Smooth muscle cell of the brain vasculature (primary cell): ENCODE measurements around the gene ZNF672.
A peak's percentile ranks its signal among the peaks of the same experiment; 100 is the strongest.

Experiments
- DNase-seq: peaks from one replicate; pipeline ENCODE4 v3.0.0-alpha.2; 2012; ENCODE audit warnings: low read depth, low spot score

Gene ZNF672

DNA sequence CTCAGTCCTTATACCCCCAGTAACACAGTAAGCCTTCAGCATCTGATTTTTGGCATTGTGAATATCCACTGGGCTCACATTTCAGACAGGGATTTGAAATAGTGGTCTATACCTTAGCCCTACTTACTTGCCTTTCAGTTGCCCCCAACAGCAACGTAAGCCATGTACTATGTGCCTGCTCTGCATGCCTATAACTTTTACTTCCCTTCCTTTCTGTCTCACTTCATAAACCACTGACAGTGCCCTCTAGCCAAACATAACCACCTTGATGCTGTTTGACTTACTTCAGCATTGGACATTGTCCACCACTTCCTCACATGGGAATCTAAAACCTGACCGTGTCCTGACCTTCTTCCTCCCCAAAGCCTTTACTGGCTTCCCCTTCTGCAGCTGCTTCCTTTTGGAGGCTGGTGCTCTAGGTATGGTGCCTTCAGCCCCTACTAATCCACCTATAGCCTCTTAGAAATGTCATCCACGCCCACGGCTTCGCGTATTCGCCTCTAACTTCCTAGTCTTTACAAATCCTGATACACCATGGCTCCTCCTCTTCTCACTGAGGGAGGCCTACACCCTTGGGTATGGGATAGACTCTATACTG is 3.6 kb upstream of the ZNF672 start:
- no peak for DNase-seq

DNA sequence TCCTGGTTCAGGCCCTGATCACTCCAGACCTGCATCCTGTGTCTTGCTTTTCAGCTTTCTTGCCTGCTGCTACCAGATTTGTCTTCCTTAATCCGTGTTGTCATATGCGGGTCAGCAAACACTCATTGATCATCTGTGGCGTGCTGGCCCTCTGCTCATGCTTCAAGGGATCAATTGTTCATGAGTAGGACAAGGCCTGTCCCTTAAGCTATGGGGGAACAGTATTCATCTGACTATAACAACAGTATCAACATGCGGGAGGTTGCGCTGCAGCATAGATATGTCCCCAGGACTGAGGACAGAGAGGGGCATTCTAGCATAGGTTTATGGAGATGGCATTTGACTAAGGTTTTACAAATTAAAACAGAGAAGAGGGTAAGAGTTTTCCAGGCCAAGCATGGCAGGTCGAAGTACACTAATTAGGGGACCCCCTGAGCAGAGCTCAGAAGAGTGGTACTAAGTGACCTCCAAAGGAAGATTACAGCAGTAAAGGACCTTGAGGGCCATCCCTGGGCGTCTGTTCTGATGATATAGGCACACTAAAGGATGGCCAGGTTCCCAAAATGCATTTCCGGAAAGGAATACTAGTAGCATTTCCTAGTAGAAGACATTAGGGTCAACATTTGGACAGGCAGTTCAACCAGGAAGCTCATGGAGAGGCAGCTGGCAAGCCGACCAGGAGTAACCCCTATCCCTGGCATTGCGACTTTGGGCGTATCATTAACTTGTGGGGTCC is 811 bp upstream of the ZNF672 start:
- no peak for DNase-seq

DNA sequence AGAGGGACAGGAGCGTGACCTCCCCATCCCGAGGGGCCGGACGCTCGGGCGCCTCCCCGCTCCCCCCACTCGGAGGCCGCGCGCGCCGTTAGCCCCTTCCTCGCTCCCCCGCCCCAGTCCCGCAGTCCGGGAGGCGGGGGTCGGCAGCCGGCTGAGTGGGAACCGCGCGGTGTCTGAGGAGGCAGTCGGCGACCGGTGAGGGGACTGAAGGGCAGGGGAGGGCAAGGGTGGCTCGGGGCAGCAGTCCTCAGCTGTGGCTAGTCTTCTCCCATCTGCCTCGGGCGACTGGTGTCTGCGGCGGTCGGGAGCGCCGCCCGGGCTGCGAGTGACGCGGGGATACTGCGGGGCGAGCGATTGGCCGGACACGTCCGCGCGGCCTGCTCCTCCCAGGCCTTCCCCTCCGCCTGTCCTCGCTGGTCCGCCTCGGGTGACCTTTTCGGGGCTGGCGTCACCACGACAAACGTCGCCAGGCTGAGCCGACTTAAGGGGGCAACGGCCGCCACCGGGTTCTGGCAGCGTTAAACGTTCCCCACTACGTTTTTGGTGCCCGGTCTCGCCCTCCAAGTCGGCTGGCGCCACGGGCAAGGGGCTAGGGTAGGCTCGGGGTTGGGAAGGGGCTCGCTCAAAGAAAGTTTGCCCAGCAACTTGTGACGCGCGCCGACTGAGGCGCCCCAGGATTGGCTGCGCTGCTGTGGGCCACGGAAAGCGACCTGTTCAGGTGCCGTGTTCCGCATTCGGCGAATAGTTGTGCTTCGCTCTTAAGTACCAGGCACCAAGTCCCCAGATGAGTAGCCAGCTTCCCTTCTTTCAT is 538 bp downstream of the ZNF672 start:
- DNase-seq, result peak; percentile 46

DNA sequence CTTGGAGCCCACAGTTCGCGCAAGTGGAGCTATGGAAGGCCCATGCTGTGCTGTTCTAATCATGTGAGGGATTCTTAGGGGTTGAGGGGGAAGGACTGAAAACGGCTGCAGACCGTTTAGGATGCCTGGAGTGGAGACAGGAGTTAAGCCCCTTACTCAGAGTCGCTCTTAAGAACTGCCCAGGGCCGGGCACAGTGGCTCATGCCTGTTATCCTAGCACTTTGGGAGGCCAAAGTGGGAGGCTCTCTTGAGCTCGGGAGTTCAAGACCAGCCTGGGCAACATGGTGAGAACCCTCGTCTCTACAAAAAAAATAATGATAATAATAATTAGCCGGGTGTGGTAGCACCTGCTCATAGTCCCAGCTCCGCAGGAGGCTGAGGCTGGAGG is 1.1 kb downstream of the ZNF672 start:
- no peak for DNase-seq

DNA sequence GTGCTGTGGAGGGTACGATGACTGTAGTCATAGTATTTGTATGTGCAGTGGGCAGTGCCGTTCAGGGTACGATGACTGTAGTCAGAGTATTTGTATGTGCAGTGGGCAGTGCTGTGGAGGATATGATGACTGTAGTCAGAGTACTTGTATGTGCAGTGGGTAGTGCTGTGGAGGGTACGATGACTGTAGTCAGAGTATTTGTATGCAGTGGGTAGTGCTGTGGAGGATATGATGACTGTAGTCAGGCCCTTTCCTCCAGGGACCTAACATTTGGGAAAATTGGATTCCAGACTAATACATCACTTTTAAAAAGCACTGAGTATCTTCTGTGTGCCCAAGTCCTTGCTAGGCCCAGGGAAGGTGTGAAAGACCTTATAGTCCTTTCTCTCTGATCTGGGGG is 2.9 kb downstream of the ZNF672 start:
- DNase-seq, result no peak

DNA sequence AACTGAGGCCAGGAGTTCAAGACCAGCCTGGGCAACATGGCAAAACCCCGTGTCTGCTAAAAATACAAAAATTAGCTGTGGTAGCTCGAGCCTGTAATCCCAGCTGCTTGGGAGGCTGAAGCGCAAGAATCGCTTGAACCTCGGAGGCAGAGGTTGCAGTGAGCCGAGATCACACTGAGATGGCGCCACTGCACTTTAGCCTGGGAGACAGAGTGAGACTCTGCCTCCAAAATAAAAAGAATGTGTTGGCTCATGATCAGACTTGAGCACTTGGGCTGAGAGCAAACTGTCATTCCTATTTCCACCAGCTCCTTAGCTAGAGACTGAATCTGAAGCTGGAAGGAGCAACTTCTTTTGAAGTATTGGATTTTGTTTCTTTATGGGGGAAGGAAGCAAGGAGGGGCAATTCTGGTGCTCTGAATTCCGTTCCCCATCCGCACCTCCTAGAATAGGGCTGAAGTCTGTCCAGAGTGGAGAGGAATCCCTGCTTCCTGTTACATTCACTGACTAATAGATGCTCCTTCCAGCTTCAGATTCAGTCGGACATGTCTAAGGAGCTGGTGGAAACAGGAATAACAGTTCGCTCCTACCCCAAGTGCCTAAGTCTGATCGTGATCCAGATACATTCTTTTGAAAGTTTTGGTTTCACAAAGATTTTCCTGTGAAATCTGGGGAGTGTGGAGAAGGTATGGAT is 3.8 kb downstream of the ZNF672 start:
- no peak for DNase-seq

DNA sequence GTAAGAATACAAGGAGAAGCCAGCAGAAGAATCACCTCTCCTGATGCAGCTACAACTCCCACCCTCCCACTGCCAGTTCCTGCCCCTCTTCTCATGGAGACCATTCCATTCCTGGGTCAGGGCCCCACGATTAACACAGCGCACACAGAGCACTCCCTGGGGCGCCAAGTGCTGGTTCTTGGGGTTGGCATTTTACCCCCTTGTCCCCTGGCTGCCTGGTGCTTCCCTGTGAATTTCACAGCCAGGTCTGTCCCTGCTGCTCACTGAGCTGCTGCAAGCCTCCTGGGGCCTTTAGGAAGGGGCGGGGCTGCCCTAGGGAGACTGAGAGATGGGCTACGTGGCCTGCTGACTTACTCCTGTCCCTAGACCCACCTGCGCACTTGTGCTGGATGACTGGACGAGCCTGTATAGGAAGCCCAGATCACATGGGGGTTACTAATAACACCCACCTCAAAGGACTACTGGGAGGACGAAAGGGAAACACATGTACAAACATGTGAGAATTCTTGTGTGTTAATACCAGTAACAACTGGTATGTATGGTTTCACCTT is 4.8 kb downstream of the ZNF672 start:
- DNase-seq, result no peak

DNA sequence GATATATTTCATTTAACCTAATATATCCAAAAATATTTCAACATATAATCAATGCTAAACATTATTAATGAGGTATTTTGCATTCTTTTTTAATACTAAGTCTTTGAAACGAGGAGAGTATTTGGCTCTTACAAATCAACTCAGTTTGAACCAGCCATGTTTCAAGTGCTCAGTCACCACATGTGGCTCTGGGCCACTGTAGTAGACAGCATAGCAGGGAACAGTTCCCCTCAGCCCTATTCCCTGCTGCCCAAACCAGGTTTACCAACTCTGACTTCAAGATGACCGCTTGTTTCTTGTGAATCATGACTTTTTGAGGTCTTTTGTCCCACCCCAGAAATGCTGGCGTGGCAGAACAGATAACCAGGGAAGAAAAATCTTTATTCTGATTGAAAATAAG is 5.7 kb downstream of the ZNF672 start:
- no peak for DNase-seq

DNA sequence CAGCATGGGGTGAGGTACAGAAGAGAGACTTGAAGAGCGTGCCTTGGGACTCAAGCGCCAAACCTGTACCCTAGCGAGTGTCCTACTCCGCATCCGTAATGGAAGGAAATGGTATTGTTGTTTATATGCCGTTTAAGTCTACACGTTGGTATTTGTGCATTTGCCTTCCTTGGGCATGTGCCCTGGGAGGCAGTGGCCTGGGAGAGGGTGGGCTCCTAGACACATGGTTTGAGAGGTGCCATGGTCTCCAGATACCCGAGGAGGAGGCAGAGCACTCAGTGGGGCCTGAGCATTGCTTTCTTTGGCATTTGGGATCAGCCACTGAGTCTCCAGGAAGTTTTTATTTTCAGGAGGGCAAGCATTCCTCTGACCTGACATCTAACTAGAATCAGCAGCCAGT is 6.5 kb downstream of the ZNF672 start:
- no peak for DNase-seq

DNA sequence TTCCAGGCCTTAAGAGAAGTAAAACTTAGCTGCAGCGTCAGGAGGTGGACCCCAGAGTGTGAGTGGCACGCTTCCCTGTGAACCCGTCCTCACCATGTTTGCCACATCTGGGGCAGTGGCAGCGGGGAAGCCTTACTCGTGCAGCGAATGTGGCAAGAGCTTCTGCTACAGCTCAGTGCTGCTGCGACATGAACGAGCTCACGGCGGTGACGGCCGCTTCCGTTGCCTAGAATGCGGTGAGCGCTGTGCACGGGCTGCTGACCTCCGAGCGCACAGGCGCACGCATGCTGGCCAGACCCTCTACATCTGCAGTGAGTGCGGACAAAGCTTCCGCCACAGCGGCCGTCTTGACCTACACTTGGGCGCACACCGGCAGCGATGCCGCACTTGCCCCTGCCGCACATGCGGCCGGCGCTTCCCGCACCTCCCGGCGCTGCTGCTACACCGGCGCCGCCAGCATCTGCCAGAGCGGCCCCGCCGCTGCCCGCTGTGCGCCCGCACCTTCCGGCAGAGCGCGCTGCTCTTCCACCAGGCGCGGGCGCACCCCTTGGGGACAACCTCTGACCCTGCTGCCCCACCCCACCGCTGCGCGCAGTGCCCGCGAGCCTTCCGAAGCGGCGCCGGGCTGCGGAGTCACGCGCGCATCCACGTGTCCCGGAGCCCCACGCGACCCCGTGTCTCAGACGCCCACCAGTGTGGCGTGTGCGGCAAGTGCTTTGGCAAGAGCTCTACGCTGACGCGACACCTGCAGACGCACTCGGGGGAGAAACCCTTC is 9.3 kb downstream of the ZNF672 start:
- no peak for DNase-seq

DNA sequence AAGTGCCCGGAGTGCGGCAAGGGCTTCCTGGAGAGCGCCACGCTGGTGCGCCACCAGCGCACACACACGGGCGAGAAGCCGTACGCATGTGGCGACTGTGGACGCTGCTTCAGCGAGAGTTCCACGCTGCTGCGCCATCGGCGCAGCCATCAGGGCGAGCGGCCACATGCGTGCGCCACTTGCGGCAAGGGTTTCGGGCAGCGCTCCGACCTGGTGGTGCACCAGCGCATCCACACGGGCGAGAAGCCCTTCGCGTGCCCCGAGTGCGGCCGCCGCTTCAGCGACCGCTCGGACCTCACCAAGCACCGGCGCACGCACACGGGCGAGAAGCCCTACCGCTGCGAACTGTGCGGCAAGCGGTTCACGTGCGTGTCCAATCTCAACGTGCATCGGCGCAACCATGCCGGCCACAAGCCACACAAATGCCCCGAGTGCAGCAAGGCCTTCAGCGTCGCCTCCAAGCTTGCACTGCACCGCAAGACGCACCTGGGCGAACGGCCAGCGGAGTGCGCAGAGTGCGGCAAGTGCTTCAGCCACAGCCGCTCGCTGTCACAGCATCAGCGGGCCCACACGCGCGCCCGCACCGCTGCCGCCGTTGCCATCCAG is 10.0 kb downstream of the ZNF672 start:
- DNase-seq, result no peak

DNA sequence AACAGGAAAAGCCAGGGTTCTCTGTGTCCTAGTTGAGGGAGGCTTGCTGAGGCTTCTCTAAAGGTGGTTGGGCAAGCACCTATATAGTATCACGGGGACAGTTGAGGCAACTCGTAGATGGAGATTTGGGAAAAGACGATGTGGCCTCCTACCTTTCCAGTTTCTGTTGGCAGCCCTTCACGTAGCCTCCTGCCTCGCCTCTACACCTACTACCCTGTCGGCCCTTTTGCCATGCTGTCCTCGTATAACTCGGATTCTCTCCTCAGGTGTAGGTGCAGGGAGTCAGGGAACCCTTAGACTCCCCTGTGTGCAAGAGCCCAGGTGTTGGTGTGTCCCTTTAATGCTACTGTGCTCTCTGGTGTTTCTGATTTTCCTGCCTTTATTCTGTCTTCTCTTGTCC is 10.6 kb downstream of the ZNF672 start:
- no peak for DNase-seq

DNA sequence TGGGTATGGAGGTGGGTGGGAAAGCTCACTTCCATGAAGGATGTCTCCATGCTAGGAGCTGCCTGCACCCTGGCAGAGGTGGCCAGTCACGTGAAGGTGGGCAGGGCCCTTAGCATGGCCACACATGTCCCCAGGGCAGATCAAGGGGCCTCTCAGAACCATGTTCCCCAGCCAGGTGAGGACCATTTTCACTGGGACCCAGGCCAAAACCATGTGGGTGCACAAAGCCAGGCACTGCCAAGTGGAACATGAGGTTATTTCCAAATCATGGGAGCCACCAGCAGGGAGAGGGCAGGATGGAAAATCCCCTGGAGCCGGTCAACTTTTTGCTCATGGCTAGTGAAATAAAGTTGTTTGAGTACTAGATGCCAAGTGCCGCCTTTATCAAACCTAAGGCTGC is 11.1 kb downstream of the ZNF672 start:
- no peak for DNase-seq

DNA sequence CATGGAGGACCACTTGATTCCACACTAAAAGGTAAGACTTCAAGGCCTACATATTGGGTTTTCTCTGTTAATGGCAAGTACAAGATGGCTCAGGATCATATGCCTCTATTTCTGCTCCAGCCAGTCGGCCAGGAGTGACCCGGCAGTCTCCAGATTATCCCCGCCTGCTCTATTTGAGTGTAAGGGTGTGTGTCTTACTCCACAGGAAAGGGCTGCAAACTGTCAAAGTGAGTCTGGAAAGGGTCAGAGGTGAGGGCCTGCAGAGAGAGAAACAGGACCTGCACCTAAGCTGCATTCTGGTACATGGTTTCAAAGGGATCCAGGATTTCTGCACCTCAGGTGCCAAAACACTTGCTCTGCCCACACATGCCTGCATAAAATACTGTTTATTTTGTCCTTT is 11.6 kb downstream of the ZNF672 start:
- DNase-seq, result no peak

DNA sequence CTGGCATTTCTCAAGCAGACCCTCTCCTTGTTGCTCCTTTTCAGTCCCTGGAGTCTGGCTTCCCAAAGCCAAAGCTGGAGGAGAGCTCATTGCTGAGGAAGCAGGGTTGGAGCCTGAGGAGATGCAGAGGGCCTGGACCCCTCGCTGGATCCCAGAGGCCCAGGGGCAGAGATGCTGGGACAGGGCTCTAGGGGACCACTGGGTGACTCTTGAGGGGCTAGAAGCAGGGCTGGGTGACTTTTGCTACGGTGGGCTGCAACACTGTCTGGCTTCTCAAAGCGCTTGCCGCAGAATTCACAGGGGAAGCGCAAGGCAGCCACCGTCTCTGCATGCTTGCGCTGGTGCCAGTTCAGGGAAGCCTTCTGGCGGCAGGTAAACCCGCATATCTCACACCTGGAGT is 12.1 kb downstream of the ZNF672 start:
- no peak for DNase-seq

DNA sequence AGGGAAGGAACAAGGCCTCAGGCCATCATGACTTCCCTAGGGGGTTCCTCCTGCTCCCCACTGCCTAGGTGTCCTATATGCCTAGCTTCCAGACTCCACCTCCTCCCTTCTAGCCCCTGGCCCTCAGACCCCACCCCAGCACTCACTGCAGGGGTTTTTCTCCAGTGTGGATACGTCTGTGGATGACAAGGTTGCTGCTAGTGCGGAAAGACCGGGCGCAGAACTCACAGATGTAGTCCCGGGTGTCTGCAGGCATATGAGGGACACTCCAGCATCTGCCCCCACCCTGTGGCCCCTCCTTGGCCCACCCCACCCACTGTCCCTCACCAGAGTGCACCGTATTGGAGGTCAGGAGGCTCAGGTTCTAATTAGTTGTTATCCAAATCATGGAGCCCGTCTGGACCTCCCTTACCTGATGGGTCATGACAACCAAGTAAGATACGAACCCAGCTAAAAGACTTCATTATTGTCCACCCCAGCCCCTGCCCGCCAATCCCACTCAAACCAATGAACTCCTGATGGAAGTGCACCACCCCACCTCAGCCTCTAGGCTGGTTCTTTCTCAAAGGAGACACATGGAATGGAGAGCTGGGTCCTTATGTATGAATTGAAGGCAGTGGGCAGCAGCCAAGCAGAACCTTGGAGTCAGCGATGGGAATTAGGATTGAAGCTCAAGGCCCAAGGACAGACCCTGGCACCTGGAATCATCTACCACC is 12.7 kb downstream of the ZNF672 start:
- DNase-seq, result no peak

DNA sequence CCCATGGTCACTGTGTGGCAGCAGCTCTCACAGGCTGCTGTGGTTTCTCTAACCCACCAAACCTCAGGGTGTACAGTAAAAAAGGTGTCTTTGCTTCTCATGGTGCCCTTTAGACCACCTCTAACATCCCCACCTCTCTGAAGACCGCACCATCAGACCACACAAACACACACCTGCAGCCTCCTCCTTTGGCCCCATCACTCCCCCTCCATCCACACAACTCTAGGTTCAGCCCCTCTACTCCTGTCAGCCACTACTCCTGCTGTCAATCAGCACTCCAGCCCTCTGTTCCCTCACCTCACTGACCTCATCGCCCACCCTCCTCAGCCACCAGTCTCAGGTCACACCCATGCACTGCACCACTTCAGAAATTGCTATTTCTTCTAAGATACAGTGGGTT is 13.4 kb downstream of the ZNF672 start:
- DNase-seq, result no peak

DNA sequence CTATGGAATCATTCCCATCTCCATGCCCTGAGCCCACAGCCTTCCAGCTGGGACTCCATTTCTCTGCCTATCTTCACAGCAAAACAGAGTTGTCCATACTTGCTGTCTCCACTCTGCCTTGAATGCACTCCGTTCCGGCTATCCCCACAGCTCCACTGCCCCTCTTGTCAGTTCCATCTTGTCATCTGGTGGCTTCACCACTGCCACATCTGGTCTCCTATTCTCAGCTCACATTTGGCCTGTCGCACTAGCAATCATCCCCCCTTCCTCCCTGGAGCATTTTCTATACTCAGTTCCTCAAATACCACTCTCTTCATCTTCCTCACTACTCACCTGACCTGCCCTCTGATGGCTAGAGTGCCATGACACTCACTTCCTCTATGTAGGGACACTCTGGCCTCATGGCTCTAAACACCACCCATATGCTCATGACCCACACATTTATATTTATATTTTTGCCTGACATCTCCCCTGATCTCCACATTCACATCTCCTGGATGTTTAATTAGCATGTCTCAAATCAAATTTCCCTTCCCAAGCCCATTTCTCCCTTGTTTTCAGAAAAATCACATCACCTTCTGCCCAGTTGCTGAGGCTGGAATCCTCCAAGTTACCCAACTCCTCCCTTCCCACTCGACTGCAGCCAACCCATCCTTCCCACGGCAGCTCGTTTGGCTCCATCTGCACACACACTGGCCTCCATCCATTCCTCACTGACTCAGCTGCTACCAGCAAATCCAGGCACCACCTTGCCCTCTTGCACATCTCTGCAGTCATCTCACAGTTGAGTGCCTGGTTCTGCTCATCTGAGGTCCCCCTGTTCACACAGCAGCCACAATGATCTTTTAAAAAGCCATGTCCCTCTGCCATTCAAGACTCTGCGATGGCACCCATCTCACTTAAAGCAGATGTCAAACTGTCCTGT is 14.7 kb downstream of the ZNF672 start:
- DNase-seq, result no peak
